ENCODE measurements around the gene E4F1. TPM values are rescaled to one million over a fixed set of nuclear protein-coding genes. Genes with fewer than 3 reads are reported as not detected.

The E4F1 gene
- total and polyA plus RNA-seq, 7 donors, result 11.1 to 22.9 (median 16.8) TPM

GRCh38 chr16:2270588-2271470 is 47.4 kb downstream of the E4F1 start:
- no peak for TF ChIP-seq CTCF (IDR thresholded peaks at IDR 0.05)
- no peak for ATAC-seq
- Histone ChIP-seq H3K36me3 (ENCODE audit: insufficient read depth in 1 of 2, low read depth in 1 of 2) (peaks cover 0 to 2% of the 10 kb centered on the region in 2 donors), H3K27me3 (ENCODE audit: insufficient read depth in 3 of 3, low read length in 2 of 3) (no peaks in the 10 kb centered on the region), H3K27ac (no peak overlapping the region), H3K4me3 (no peak overlapping the region), H3K4me1 (peaks cover 18% of the 10 kb centered on the region), H3K9me3 (no peaks in the 10 kb centered on the region)
- no peak for DNase-seq
- intact Hi-C loops (cut with DNase I), result no loop called here
- 79 to 86% (median 84%) methylated on average over 12 to 15 of the region's 15 CpGs for WGBS, 3 donors

- DNase-seq (no peak), ATAC-seq (no peak)
- H3K4me3 ChIP-seq, result no peak overlapping the region
- 84 to 93% (median 88%) methylated on average over 12 to 14 of the region's 14 CpGs for WGBS, 3 donors
- no peak for TF ChIP-seq CTCF (IDR thresholded peaks at IDR 0.05)
- peaks cover 15% of the 10 kb centered on the region for H3K4me1 ChIP-seq
- no peaks in the 10 kb centered on the region for H3K9me3 ChIP-seq
- no peaks in the 10 kb centered on the region for H3K36me3 ChIP-seq (ENCODE audit: insufficient read depth in 1 of 2, low read depth in 1 of 2)
- intact Hi-C loops (cut with DNase I), result no loop called here
- H3K27me3 ChIP-seq (ENCODE audit: insufficient read depth in 3 of 3, low read length in 2 of 3), result no peaks in the 10 kb centered on the region
- no peak overlapping the region for H3K27ac ChIP-seq
Observed at GRCh38 chr16:2271848-2272461, 48.6 kb downstream of the E4F1 start.

GRCh38 chr16:2273484-2273883 is 50.1 kb downstream of the E4F1 start:
- H3K27ac ChIP-seq, result no peak overlapping the region
- H3K36me3 ChIP-seq (ENCODE audit: insufficient read depth in 1 of 2, low read depth in 1 of 2), result peaks cover 0 to 11% of the 10 kb centered on the region in 2 donors
- ATAC-seq (no peak), DNase-seq (no peak)
- TF ChIP-seq CTCF (IDR thresholded peaks at IDR 0.05), result no peak
- peaks cover 15% of the 10 kb centered on the region for H3K4me1 ChIP-seq
- intact Hi-C loops (cut with DNase I), result no loop called here
- no peaks in the 10 kb centered on the region for H3K9me3 ChIP-seq
- 61 to 83% (median 69%) methylated on average over 15 to 16 of the region's 16 CpGs for WGBS, 3 donors
- no peak overlapping the region for H3K4me3 ChIP-seq
- H3K27me3 ChIP-seq (ENCODE audit: insufficient read depth in 3 of 3, low read length in 2 of 3), result no peaks in the 10 kb centered on the region

GRCh38 chr16:2273931-2274330 is 50.5 kb downstream of the E4F1 start:
- no peak for ATAC-seq
- peaks cover 15% of the 10 kb centered on the region for H3K4me1 ChIP-seq
- no peaks in the 10 kb centered on the region for H3K9me3 ChIP-seq
- peaks cover 0 to 16% of the 10 kb centered on the region in 2 donors for H3K36me3 ChIP-seq (ENCODE audit: insufficient read depth in 1 of 2, low read depth in 1 of 2)
- H3K4me3 ChIP-seq, result no peak overlapping the region
- 71 to 90% (median 80%) methylated on average over 9 to 10 of the region's 10 CpGs for WGBS, 3 donors
- H3K27me3 ChIP-seq (ENCODE audit: insufficient read depth in 3 of 3, low read length in 2 of 3), result no peaks in the 10 kb centered on the region
- no peak for DNase-seq
- no peak for TF ChIP-seq CTCF (IDR thresholded peaks at IDR 0.05)
- H3K27ac ChIP-seq, result no peak overlapping the region
- intact Hi-C loops (cut with DNase I), result no loop called here

Data from psoas muscle (tissue), 8 donors.